ENCODE measurements around the gene SH3BP1. TPM values are rescaled to one million over a fixed set of nuclear protein-coding genes. Genes with fewer than 3 reads are reported as not detected.
"Not testable (repeated sequence)": the region's sequence is repeated elsewhere in the genome, so short reads cannot be mapped to it uniquely, and the experiment has no call there.

Gene SH3BP1
- total RNA-seq, 1 donor = 4.7 TPM

GRCh38 chr22:37692627-37693285, 53.3 kb downstream of the SH3BP1 start:
- DNase-seq (ENCODE audit: insufficient read length, low spot score, missing footprints) = no peak
- Histone ChIP-seq H3K4me1 (ENCODE audit: insufficient read depth, low read length) (peaks cover 11% of the 10 kb centered on the region), H3K9me3 (ENCODE audit: low read depth, low read length) (no peaks in the 10 kb centered on the region), H3K27ac (ENCODE audit: low read depth, low read length) (no peak overlapping the region), H3K4me3 (ENCODE audit: insufficient read depth, low read length) (no peak overlapping the region), H4K20me1 (ENCODE audit: insufficient read depth, low read length) (peaks cover 3% of the 10 kb centered on the region), H3K79me2 (ENCODE audit: insufficient read depth, low read length) (peaks cover 10% of the 10 kb centered on the region), H3K36me3 (ENCODE audit: insufficient read depth, low read length) (peaks cover 34% of the 10 kb centered on the region), H3K4me2 (ENCODE audit: insufficient read depth, low read length) (no peak overlapping the region), H2AFZ (ENCODE audit: low read length) (no peak overlapping the region), H3K27me3 (ENCODE audit: insufficient read depth, low read length) (no peaks in the 10 kb centered on the region)
- TF ChIP-seq CTCF (IDR thresholded peaks at IDR 0.05; ENCODE audit: extremely low read depth, low read depth, low read length) = no peak

- not testable (repeated sequence) for H4K20me1 ChIP-seq (ENCODE audit: insufficient read depth, low read length); H3K9me3 ChIP-seq (ENCODE audit: low read depth, low read length); DNase-seq (ENCODE audit: insufficient read length, low spot score, missing footprints); H3K27me3 ChIP-seq (ENCODE audit: insufficient read depth, low read length); H3K79me2 ChIP-seq (ENCODE audit: insufficient read depth, low read length); H2AFZ ChIP-seq (ENCODE audit: low read length); H3K4me2 ChIP-seq (ENCODE audit: insufficient read depth, low read length); H3K27ac ChIP-seq (ENCODE audit: low read depth, low read length); H3K4me3 ChIP-seq (ENCODE audit: insufficient read depth, low read length)
- Histone ChIP-seq H3K4me1 (ENCODE audit: insufficient read depth, low read length) (peaks cover 11% of the 10 kb centered on the region), H3K36me3 (ENCODE audit: insufficient read depth, low read length) (peaks cover 23% of the 10 kb centered on the region)
These were observed 54.7 kb downstream of the SH3BP1 start for GRCh38 chr22:37694131-37694530.

GRCh38 chr22:37696260-37696656, 56.8 kb downstream of the SH3BP1 start:
- DNase-seq (ENCODE audit: insufficient read length, low spot score, missing footprints); H3K27me3 ChIP-seq (ENCODE audit: insufficient read depth, low read length); H3K9me3 ChIP-seq (ENCODE audit: low read depth, low read length); H3K27ac ChIP-seq (ENCODE audit: low read depth, low read length); H3K79me2 ChIP-seq (ENCODE audit: insufficient read depth, low read length); H4K20me1 ChIP-seq (ENCODE audit: insufficient read depth, low read length): not testable (repeated sequence)
- H2AFZ ChIP-seq (ENCODE audit: low read length) = peak overlapping the region; percentile 49
- peak overlapping the region; percentile 61 for H3K4me3 ChIP-seq (ENCODE audit: insufficient read depth, low read length)
- H3K4me1 ChIP-seq (ENCODE audit: insufficient read depth, low read length) = peaks cover 11% of the 10 kb centered on the region
- H3K36me3 ChIP-seq (ENCODE audit: insufficient read depth, low read length) = peaks cover 17% of the 10 kb centered on the region
- H3K4me2 ChIP-seq (ENCODE audit: insufficient read depth, low read length) = peak overlapping the region; percentile 80

GRCh38 chr22:37696657-37697537, 57.4 kb downstream of the SH3BP1 start, which contains the start of gene TRIOBP:
TRIOBP (plus strand) TSS chr22:37697048; CDS start chr22:37701366, 4,318 bp downstream.
- Histone ChIP-seq H3K9me3 (ENCODE audit: low read depth, low read length) (no peaks in the 10 kb centered on the region), H3K4me2 (ENCODE audit: insufficient read depth, low read length) (peak within 1 kb of the TSS; percentile 80), H3K27ac (ENCODE audit: low read depth, low read length) (no peak within 1 kb of the TSS), H3K79me2 (ENCODE audit: insufficient read depth, low read length) (no peaks in the 10 kb centered on the region), H2AFZ (ENCODE audit: low read length) (peak within 1 kb of the TSS; percentile 49), H3K27me3 (ENCODE audit: insufficient read depth, low read length) (no peaks in the 10 kb centered on the region), H3K4me3 (ENCODE audit: insufficient read depth, low read length) (peak within 1 kb of the TSS; percentile 61), H3K4me1 (ENCODE audit: insufficient read depth, low read length) (peaks cover 11% of the 10 kb centered on the region), H3K36me3 (ENCODE audit: insufficient read depth, low read length) (peaks cover 12% of the 10 kb centered on the region), H4K20me1 (ENCODE audit: insufficient read depth, low read length) (peaks cover 3% of the 10 kb centered on the region)
- peak; percentile 100 for DNase-seq (ENCODE audit: insufficient read length, low spot score, missing footprints)
- peak; percentile 11 for TF ChIP-seq CTCF (IDR thresholded peaks at IDR 0.05; ENCODE audit: extremely low read depth, low read depth, low read length)
